Keratinocyte (primary cell): ENCODE results near the gene TNC. TPM values are rescaled to one million over a fixed set of nuclear protein-coding genes. Genes with fewer than 3 reads are reported as not detected.

Source experiments
- DNase-seq: peaks from one replicate; pipeline ENCODE4 v3.0.0-alpha.2; 2011; ENCODE audit warnings: low read depth, missing footprints, low spot score
- FAIRE-seq: peaks from 2 replicates; lab custom pipeline; 2011; peaks lifted over from hg19 to GRCh38; lab: Jason Lieb, UNC
- H2AFZ ChIP-seq: 2 replicates; pipeline ENCODE4 v1.6.0; 2012; ENCODE audit warnings: low read length, control low read depth, inconsistent platforms; ENCODE audit not compliant: control insufficient read depth
- H3K27ac ChIP-seq: 2 replicates; pipeline ENCODE4 v1.5.1; 2011; ENCODE audit warnings: low read length; ENCODE audit not compliant: control insufficient read depth, insufficient read depth
- H3K27me3 ChIP-seq: 3 replicates; pipeline ENCODE4 v1.6.0; 2011; ENCODE audit warnings: low read length; ENCODE audit not compliant: control insufficient read depth, insufficient read depth; ENCODE audit errors: extremely low read depth
- H3K36me3 ChIP-seq, 2 experiments: 2 replicates in 1 of 2; 3 replicates in 1 of 2; pipeline ENCODE4 v1.5.1; 2011; ENCODE audit warnings: low read length in 2 of 2, mild to moderate bottlenecking in 1 of 2; ENCODE audit not compliant: control insufficient read depth in 2 of 2, insufficient read depth in 2 of 2; ENCODE audit errors: extremely low read depth in 1 of 2
- H3K4me1 ChIP-seq: 3 replicates; pipeline ENCODE4 v1.5.1; 2011; ENCODE audit warnings: low read length; ENCODE audit not compliant: control insufficient read depth, insufficient read depth; ENCODE audit errors: extremely low read depth
- H3K4me2 ChIP-seq: 3 replicates; pipeline ENCODE4 v1.6.0; 2011; ENCODE audit warnings: low read depth, low read length; ENCODE audit not compliant: control insufficient read depth, insufficient read depth; ENCODE audit errors: extremely low read depth
- H3K4me3 ChIP-seq, 3 experiments: fragments of 200-600 bp in 1 of 3; sonication (generic) in 1 of 3; 2 replicates in 2 of 3; 3 replicates in 1 of 3; pipeline ENCODE4 v1.5.1; 2011 to 2016; ENCODE audit warnings: low read length in 3 of 3, mild to moderate bottlenecking in 3 of 3, control low read depth in 2 of 3, inconsistent platforms in 1 of 3, low read depth in 1 of 3, mixed read lengths in 1 of 3, mixed run types in 1 of 3, moderate library complexity in 1 of 3; ENCODE audit not compliant: control insufficient read depth in 2 of 3, insufficient read depth in 2 of 3; ENCODE audit errors: extremely low read depth in 1 of 3
- H3K79me2 ChIP-seq: 2 replicates; pipeline ENCODE4 v1.6.0; 2012; ENCODE audit warnings: low read length; ENCODE audit not compliant: control insufficient read depth, insufficient read depth
- H3K9ac ChIP-seq: 3 replicates; pipeline ENCODE4 v1.6.0; 2011; ENCODE audit warnings: low read length; ENCODE audit not compliant: control insufficient read depth, insufficient read depth; ENCODE audit errors: extremely low read depth
- H3K9me1 ChIP-seq: 3 replicates; pipeline ENCODE4 v1.6.0; 2011; ENCODE audit warnings: low read length; ENCODE audit not compliant: control insufficient read depth, insufficient read depth; ENCODE audit errors: extremely low read depth
- H3K9me3 ChIP-seq: 2 replicates; pipeline ENCODE4 v1.5.1; 2012; ENCODE audit warnings: low read depth, low read length; ENCODE audit not compliant: control insufficient read depth
- H4K20me1 ChIP-seq: 3 replicates; pipeline ENCODE4 v1.6.0; 2011; ENCODE audit warnings: low read length; ENCODE audit not compliant: control insufficient read depth, insufficient read depth; ENCODE audit errors: extremely low read depth
- EZH2 ChIP-seq: IDR thresholded peaks from one replicate; pipeline ENCODE4 v1.6.1; 2012; ENCODE audit warnings: inconsistent platforms, mild to moderate bottlenecking, low read length, moderate library complexity
- dilution Hi-C: fragments of 300-500 bp; cut with MboI; formaldehyde crosslinking; loops from one replicate; pipeline ENCODE4 v1.7.0; 2020; ENCODE audit warnings: low sequenced_read_pairs; ENCODE audit not compliant: extremely low pct_ligation_motif_present
- polyA plus RNA-seq, 5 experiments: library from polyadenylated mRNA; depleted of rRNA in 3 of 5; stranded (reverse) in 3 of 5; stranded (forward) in 1 of 5; unstranded in 1 of 5; fragments of >200 nt; gene quantifications; 1 replicate in 1 of 5; 2 replicates in 3 of 5; 3 replicates in 1 of 5; pipeline versions ENCODE4 v1.2.1 to v1.2.3, GENCODE V29; 2011 to 2012; ENCODE audit warnings: missing spikeins in 2 of 5, low read depth in 1 of 5, low replicate concordance in 1 of 5
- TF ChIP-seq, protein P1 (sequence below), 3 experiments: IDR thresholded peaks in 1 of 3; conservative IDR thresholded peaks in 1 of 3; optimal IDR thresholded peaks in 1 of 3; 2 replicates in 2 of 3; 3 replicates in 1 of 3; pipeline versions ENCODE3 to v1.5.1; 2011; ENCODE audit warnings: low read length in 3 of 3, mild to moderate bottlenecking in 3 of 3, moderate library complexity in 2 of 3, control low read depth in 1 of 3, inconsistent platforms in 1 of 3; ENCODE audit not compliant: insufficient read depth in 2 of 3; ENCODE audit errors: extremely low read depth in 1 of 3

The TNC gene
- polyA plus RNA-seq, 1 donor (not counting 4 experiments of a cell fraction or from before 2014, with no cell fraction given), result 58.7 TPM

GRCh38 chr9:115002371-115003120 is 115.4 kb downstream of the TNC start:
- H3K27ac ChIP-seq, result no peak overlapping the region
- no peak overlapping the region for H3K4me3 ChIP-seq
- no peaks in the 10 kb centered on the region for H4K20me1 ChIP-seq
- no peak for DNase-seq
- H3K9me3 ChIP-seq, result no peaks in the 10 kb centered on the region
- H3K79me2 ChIP-seq, result no peaks in the 10 kb centered on the region
- dilution Hi-C loops, result loop anchor here (25.0 kb wide), 1 partner anchor 315 kb away; the partner anchor contains the start of gene TEX48
- no peaks in the 10 kb centered on the region for H3K4me1 ChIP-seq
- FAIRE-seq, result no peak
- no peaks in the 10 kb centered on the region for H3K9me1 ChIP-seq
- peaks cover 5% of the 10 kb centered on the region for H3K27me3 ChIP-seq
- H3K4me2 ChIP-seq, result no peak overlapping the region
- no peaks in the 10 kb centered on the region for H3K36me3 ChIP-seq
- TF ChIP-seq EZH2, result no peak
- TF ChIP-seq, protein P1, sequence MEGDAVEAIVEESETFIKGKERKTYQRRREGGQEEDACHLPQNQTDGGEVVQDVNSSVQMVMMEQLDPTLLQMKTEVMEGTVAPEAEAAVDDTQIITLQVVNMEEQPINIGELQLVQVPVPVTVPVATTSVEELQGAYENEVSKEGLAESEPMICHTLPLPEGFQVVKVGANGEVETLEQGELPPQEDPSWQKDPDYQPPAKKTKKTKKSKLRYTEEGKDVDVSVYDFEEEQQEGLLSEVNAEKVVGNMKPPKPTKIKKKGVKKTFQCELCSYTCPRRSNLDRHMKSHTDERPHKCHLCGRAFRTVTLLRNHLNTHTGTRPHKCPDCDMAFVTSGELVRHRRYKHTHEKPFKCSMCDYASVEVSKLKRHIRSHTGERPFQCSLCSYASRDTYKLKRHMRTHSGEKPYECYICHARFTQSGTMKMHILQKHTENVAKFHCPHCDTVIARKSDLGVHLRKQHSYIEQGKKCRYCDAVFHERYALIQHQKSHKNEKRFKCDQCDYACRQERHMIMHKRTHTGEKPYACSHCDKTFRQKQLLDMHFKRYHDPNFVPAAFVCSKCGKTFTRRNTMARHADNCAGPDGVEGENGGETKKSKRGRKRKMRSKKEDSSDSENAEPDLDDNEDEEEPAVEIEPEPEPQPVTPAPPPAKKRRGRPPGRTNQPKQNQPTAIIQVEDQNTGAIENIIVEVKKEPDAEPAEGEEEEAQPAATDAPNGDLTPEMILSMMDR (optimal IDR thresholded peaks at IDR 0.05 in 1 of 3, IDR thresholded peaks at IDR 0.05 in 1 of 3, conservative IDR thresholded peaks at IDR 0.05 in 1 of 3; ENCODE audit: extremely low read depth in 1 of 3, insufficient read depth in 2 of 3, low read length in 3 of 3), result no peak
- no peak overlapping the region for H2AFZ ChIP-seq
- no peak overlapping the region for H3K9ac ChIP-seq

GRCh38 chr9:115000217-115000639 is 117.7 kb downstream of the TNC start:
- H3K9me1 ChIP-seq, result no peaks in the 10 kb centered on the region
- FAIRE-seq (peak; percentile 53), DNase-seq (no peak)
- TF ChIP-seq, protein P1 (optimal IDR thresholded peaks at IDR 0.05 in 1 of 3, IDR thresholded peaks at IDR 0.05 in 1 of 3, conservative IDR thresholded peaks at IDR 0.05 in 1 of 3; ENCODE audit: extremely low read depth in 1 of 3, insufficient read depth in 2 of 3, low read length in 3 of 3), result no peak
- H2AFZ ChIP-seq, result no peak overlapping the region
- no peaks in the 10 kb centered on the region for H3K79me2 ChIP-seq
- no peak overlapping the region for H3K4me3 ChIP-seq
- no peak overlapping the region for H3K27ac ChIP-seq
- H3K4me2 ChIP-seq, result no peak overlapping the region
- H3K27me3 ChIP-seq, result peaks cover 5% of the 10 kb centered on the region
- no peaks in the 10 kb centered on the region for H3K4me1 ChIP-seq
- H3K9ac ChIP-seq, result no peak overlapping the region
- no peaks in the 10 kb centered on the region for H3K36me3 ChIP-seq
- dilution Hi-C loops, result loop anchor here (25.0 kb wide), 1 partner anchor 313 kb away; the partner anchor contains the start of gene TEX48
- no peaks in the 10 kb centered on the region for H3K9me3 ChIP-seq
- H4K20me1 ChIP-seq, result no peaks in the 10 kb centered on the region
